GM06990 (cell line): Measurements from ENCODE around the gene GIGYF1.
"Not testable (repeated sequence)": the region's sequence is repeated elsewhere in the genome, so short reads cannot be mapped to it uniquely, and the experiment has no call there.

Experiments used
- DNase-seq: peaks from one replicate; pipeline ENCODE4 v3.0.0-alpha.2; 2011; ENCODE audit not compliant: insufficient read length; ENCODE audit errors: extremely low read depth
- H3K27me3 ChIP-seq: replicated peaks from 2 replicates; pipeline ENCODE4 v1.6.0; 2011; ENCODE audit warnings: low read length; ENCODE audit not compliant: control insufficient read depth, insufficient read depth
- H3K36me3 ChIP-seq: 2 replicates; pipeline ENCODE4 v1.5.1; 2011; ENCODE audit warnings: low read length; ENCODE audit not compliant: control insufficient read depth, insufficient read depth
- H3K4me3 ChIP-seq: replicated peaks from 2 replicates; pipeline ENCODE4 v1.5.1; 2011; ENCODE audit warnings: low read depth, mild to moderate bottlenecking, control low read depth, low read length
- TF ChIP-seq, protein P1 (sequence below): IDR thresholded peaks from 2 replicates; pipeline ENCODE4 v1.5.1; 2011; ENCODE audit warnings: low read length, control low read depth, mild to moderate bottlenecking, inconsistent platforms; ENCODE audit not compliant: insufficient read depth, poor library complexity, severe bottlenecking

GIGYF1 gene

DNA sequence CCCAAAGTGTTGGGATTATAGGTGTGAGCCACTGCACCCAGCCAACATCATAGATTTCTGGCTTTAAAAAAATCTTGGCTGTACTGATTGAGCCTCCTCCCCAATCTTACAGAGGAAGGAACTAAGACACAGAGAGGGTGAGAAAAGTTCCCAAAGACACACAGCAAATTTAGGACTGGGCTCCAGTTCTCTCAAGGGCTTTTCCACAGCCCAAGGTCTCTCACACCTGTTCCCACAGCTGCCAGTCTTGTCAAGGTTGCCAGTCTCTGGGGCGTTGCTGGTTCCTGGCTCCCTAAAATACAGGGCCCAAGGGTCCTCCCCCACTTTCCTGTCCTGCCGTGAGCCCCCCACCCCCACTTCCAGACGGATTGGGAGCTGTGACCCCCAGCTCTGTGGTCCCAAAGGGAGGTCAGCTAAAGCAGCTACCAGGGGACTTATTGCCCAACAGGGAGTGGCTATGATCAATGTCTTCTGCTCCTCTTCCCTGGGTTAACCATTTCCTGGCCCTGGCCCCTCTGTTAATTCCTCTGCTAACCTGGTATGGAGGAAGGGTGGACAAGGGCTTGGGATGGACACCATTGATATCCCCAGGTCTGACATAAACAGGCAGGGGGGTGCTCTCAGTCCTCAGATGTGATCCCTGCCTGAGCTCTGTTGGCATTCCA, 36.2 kb upstream of the GIGYF1 start:
- TF ChIP-seq, protein P1, sequence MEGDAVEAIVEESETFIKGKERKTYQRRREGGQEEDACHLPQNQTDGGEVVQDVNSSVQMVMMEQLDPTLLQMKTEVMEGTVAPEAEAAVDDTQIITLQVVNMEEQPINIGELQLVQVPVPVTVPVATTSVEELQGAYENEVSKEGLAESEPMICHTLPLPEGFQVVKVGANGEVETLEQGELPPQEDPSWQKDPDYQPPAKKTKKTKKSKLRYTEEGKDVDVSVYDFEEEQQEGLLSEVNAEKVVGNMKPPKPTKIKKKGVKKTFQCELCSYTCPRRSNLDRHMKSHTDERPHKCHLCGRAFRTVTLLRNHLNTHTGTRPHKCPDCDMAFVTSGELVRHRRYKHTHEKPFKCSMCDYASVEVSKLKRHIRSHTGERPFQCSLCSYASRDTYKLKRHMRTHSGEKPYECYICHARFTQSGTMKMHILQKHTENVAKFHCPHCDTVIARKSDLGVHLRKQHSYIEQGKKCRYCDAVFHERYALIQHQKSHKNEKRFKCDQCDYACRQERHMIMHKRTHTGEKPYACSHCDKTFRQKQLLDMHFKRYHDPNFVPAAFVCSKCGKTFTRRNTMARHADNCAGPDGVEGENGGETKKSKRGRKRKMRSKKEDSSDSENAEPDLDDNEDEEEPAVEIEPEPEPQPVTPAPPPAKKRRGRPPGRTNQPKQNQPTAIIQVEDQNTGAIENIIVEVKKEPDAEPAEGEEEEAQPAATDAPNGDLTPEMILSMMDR, result no peak
- DNase-seq, result no peak
- H3K4me3 ChIP-seq, result no peak overlapping the region
- H3K36me3 ChIP-seq, result no peaks in the 10 kb centered on the region
- H3K27me3 ChIP-seq, result no peaks in the 10 kb centered on the region

DNA sequence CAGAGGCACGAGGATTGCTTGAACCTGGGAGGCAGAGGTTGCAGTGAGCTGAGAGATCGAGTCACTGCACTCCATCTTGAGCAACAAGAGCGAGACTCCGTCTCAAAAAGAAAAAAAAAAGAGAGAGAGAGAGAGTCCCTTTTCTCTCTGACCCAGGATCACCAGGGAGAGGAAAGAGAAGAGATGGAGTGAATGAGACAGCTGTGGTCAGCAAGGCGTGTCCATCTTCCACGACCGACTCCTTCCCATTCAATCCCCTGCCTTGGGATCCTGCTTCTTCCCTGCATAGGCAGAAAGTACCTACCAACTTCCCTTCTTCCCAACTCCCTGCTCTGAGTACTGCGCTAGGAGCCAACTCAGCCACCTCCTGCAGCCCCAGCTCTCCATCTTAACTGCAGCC, 34.1 kb upstream of the GIGYF1 start:
- no peak for DNase-seq
- TF ChIP-seq, protein P1, result no peak
- Histone ChIP-seq H3K4me3 (no peak overlapping the region), H3K36me3 (no peaks in the 10 kb centered on the region), H3K27me3 (no peaks in the 10 kb centered on the region; the same call in none of the 2 replicates)

DNA sequence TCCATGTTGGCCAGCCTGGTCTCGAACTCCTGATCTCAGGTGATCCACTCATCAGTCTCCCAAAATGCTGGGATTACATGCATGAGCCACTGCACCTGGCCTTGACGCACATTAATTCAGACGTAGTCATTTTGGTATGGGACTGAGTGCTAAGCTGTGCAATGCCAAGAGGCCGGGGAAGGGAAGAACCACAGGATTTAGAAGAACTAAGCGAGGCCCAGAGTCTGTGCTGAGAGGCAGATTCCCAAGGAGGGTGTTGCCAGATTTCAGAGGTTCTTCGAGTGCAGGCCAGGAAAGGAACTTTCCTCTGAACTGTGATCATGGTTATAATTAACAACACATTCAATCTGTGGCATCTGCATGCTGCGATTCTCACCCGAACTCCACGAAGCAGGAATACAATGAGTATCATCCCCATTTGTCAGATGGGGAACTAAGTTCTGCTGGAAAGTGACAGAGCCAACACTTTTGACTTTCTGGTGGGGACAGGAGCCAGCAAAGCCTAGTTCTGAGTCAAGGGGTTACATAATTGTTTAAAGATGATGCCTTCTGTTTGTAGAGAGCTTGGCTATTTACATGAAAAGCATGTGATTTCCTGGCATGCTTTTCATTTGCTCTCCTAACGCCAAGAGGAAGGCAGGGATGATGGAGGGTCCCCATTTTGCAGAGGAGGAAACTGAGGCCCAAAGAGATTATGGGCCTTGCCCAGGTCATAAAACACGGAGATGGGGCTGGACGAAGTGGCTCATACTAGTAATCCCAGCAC, 33.1 kb upstream of the GIGYF1 start:
- no peak overlapping the region for H3K4me3 ChIP-seq
- TF ChIP-seq, protein P1, result no peak
- no peaks in the 10 kb centered on the region; the same call in none of the 2 replicates for H3K27me3 ChIP-seq
- no peaks in the 10 kb centered on the region for H3K36me3 ChIP-seq
- DNase-seq, result no peak

DNA sequence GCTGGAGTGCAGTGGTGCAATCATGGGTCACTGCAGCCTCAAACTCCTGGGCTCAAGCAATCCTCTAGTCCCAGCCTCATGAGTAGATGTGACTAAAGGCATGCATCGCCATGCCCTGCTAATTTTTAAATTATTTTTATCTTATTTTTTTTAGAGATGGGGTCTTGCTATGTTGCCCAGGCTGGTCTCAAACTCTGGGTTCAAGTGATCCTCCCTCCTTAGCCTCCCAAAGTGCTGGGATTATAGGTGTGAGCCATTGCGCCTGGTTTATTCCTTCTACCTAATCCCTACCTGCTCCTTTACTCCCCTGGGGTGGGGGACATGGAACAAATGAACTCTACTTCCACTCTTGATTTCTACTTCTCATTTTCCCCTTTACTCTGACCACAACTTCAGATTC, 30.3 kb upstream of the GIGYF1 start:
- not testable (repeated sequence) for H3K4me3 ChIP-seq, H3K27me3 ChIP-seq, H3K36me3 ChIP-seq, DNase-seq

DNA sequence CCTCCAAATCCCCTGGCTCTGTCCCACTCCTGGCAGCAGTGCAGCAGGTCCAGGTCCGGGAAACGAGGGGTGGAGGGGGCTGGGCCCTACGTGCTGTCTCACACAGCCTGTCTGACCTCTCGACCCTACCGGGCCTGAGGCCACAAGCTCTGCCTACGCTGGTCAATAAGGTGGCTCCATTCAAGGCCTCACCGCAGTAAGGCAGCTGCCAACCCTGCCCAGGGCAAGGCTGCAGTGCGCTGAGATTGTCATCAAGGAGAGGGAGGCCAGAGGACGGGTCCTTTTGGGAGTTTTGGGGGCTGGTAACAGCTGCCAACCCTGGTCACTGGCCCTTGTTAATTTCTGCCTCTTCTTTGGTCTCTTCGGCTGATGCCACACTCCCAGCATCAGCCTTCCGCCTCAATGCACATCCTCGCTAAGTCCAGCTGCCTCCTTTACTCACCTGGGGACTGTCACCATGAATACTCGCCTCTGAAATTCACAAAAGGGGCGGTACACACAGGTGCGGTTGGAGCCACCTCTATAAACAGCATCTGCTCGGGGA, 29.8 kb upstream of the GIGYF1 start:
- Histone ChIP-seq H3K4me3 (no peak overlapping the region), H3K36me3 (no peaks in the 10 kb centered on the region), H3K27me3 (peaks cover 1% of the 10 kb centered on the region)
- no peak for DNase-seq
- TF ChIP-seq, protein P1, result no peak

DNA sequence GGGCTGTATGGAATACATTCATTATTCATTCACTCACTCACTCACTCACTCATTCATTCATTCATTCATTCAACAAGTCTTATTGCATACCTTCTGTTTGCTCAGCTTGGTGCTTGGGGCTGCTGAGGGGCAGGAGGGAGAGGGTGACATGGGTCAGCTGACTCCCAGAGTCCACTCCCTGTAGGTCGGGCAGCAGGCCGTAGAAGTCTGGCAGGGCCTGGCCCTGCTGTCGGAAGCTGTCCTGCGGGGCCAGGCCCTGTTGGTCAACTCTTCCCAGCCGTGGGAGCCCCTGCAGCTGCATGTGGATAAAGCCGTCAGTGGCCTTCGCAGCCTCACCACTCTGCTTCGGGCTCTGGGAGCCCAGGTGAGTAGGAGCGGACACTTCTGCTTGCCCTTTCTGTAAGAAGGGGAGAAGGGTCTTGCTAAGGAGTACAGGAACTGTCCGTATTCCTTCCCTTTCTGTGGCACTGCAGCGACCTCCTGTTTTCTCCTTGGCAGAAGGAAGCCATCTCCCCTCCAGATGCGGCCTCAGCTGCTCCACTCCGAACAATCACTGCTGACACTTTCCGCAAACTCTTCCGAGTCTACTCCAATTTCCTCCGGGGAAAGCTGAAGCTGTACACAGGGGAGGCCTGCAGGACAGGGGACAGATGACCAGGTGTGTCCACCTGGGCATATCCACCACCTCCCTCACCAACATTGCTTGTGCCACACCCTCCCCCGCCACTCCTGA, 28.6 kb upstream of the GIGYF1 start:
- no peak for DNase-seq
- Histone ChIP-seq H3K36me3 (no peaks in the 10 kb centered on the region), H3K27me3 (peaks cover 1% of the 10 kb centered on the region), H3K4me3 (no peak overlapping the region)
- TF ChIP-seq, protein P1, result no peak
